SK-N-SH treated with all-trans-retinoic acid at 6 μM for 48 hours (cell line): Measurements from ENCODE around the gene RHOG.

Experiments
- CSDC2 ChIP-seq: fragments of 250-450 bp; sonication (Bioruptor Pico); IDR thresholded peaks from 2 replicates; pipeline ENCODE4 v1.5.0; 2020; ENCODE audit warnings: mild to moderate bottlenecking, moderate library complexity
- PATZ1 ChIP-seq: fragments of 250-450 bp; sonication (Bioruptor Pico); IDR thresholded peaks from 2 replicates; pipeline ENCODE4 v1.8.0; 2020; ENCODE audit warnings: mild to moderate bottlenecking, moderate library complexity, borderline replicate concordance
- PPARA ChIP-seq: fragments of 250-450 bp; sonication (Bioruptor Pico); IDR thresholded peaks from 2 replicates; pipeline ENCODE4 v1.5.0; 2020; ENCODE audit warnings: mild to moderate bottlenecking, borderline replicate concordance
- TCF4 ChIP-seq: fragments of 250-450 bp; sonication (Bioruptor Pico); IDR thresholded peaks from 2 replicates; pipeline ENCODE4 v1.8.0; 2021; ENCODE audit warnings: mild to moderate bottlenecking, moderate library complexity, borderline replicate concordance
- TSHZ2 ChIP-seq: fragments of 250-450 bp; sonication (Bioruptor Pico); IDR thresholded peaks from 2 replicates; pipeline ENCODE4 v1.5.0; 2020; ENCODE audit warnings: mild to moderate bottlenecking, moderate library complexity
- ZFP30 ChIP-seq: fragments of 450-650 bp; formaldehyde crosslinking; IDR thresholded peaks from 2 replicates; pipeline ENCODE4 v1.5.0; 2022; ENCODE audit warnings: mild to moderate bottlenecking, moderate library complexity

GRCh38 chr11:3882655-3883054 is 41.9 kb upstream of the RHOG start:
- no peak for TF ChIP-seq TCF4 (CRISPR knock-in tag)
- no peak for TF ChIP-seq PPARA (CRISPR knock-in tag)
- no peak for TF ChIP-seq ZFP30 (CRISPR knock-in tag)
- TF ChIP-seq TSHZ2 (CRISPR knock-in tag), result no peak
- TF ChIP-seq CSDC2, result no peak
- TF ChIP-seq PATZ1 (CRISPR knock-in tag), result no peak
